ENCODE results near the gene PCDHA9.
"Not testable (repeated sequence)": the region's sequence is repeated elsewhere in the genome, so short reads cannot be mapped to it uniquely, and the experiment has no call there.

PCDHA9 gene

DNA sequence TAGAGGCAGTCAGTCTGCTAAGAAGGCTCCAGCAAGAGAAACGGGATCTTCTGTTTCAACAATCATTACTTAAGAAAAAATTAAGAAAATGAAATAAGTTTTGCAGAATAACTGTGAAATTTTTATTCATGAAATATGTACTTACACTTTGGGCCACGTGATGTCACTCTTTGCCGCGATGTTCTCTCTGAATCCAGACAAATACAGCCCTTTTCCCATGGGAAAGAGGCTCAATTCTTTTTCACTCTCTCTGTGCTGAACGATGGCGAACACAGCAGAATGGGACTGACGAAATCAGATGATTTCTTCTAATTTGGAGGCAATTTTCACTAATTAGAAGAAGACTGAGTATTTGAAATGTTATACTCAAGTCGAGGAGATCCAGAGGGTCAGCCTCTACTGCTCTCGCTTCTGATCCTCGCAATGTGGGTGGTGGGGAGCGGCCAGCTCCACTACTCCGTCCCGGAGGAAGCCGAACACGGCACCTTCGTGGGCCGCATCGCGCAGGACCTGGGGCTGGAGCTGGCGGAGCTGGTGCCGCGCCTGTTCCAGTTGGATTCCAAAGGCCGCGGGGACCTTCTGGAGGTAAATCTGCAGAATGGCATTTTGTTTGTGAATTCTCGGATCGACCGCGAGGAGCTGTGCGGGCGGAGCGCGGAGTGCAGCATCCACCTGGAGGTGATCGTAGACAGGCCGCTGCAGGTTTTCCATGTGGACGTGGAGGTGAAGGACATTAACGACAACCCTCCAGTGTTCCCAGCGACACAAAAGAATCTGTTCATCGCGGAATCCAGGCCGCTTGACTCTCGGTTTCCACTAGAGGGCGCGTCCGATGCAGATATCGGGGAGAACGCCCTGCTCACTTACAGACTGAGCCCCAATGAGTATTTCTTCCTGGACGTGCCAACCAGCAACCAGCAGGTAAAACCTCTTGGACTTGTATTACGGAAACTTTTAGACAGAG, at the start of gene PCDHA9:
PCDHA9 (plus strand) TSS at position 244 of the 964 bp plus-strand sequence; CDS start at position 358, 114 bp downstream.
- not testable (repeated sequence) for FAIRE-seq

DNA sequence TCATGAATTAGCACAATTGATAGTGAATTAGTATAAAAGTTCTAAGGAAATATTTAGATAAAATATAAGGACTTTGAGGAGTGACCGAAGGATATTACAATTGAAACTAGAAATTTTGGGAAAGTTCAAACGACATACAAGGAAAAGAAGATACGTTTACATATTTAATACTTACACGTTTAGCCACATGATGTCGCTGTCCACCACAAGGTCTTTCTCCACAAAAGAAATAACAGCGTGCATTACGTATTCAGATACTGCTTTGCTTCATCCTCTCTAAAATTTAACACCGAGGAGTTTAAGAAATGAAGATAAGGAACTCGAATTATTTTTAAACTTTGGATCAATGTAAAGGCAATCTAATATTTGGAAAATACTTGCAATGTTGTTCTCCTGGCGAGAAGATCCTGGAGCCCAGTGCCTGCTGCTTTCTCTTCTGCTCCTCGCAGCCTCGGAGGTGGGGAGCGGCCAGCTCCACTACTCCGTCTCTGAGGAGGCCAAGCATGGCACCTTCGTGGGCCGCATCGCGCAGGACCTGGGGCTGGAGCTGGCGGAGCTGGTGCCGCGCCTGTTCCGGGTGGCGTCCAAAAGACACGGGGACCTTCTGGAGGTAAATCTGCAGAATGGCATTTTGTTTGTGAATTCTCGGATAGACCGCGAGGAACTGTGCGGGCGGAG, 47.2 kb upstream of the PCDHA9 start, which contains the start of gene PCDHA3:
PCDHA3 (plus strand) TSS at position 242 of the 678 bp plus-strand sequence.
- FAIRE-seq: no peak

GRCh38 chr5:140801494-140801841, 46.7 kb upstream of the PCDHA9 start:
- FAIRE-seq: no peak

- FAIRE-seq: not testable (repeated sequence)
Observed at GRCh38 chr5:140802381-140802780, 45.8 kb upstream of the PCDHA9 start.

DNA sequence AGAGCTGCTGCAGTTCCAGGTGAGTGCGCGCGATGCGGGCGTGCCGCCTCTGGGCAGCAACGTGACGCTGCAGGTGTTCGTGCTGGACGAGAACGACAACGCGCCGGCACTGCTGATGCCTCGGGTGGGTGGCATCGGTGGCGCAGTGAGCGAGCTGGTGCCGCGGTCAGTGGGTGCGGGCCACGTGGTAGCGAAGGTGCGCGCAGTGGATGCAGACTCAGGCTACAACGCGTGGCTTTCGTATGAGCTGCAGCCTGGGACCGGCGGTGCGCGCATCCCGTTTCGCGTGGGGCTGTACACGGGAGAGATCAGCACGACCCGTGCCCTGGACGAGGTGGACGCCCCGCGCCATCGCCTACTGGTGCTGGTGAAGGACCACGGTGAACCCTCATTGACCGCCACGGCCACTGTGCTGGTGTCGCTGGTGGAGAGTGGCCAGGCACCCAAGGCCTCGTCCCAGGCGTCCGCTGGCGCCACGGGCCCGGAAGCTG, 45.4 kb upstream of the PCDHA9 start:
- FAIRE-seq: no peak

DNA sequence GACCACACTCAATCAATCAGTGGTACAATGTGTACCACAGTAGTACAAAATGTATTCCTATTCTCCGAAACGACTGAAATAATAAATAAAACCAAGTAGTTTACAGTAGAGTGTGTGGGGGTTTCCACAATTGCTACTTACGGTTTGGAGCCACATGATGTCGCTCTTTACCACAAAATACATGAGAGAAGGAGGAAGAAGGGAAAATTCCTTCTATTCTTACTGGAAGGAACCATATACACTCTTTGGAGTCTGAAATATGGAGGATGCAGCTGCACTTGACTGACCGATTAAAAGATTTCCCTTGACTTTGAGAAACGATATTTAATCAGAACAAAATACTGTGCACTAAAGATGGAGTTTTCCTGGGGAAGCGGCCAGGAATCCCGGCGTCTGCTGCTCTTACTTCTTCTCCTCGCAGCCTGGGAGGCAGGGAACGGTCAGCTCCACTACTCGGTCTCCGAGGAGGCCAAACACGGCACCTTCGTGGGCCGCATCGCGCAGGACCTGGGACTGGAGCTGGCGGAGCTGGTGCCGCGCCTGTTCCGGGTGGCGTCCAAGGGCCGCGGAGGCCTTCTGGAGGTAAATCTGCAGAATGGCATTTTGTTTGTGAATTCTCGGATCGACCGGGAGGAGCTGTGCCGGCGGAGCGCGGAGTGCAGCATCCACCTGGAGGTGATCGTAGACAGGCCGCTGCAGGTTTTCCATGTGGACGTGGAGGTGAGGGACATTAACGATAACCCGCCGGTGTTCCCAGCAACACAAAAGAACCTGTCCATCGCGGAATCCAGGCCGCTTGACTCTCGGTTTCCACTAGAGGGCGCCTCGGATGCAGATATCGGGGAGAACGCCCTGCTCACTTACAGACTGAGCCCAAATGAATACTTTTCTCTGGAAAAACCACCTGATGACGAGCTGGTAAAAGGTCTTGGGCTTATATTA, 41.1 kb upstream of the PCDHA9 start, which contains the start of gene PCDHA4:
PCDHA4 (plus strand) TSS at position 235 of the 942 bp plus-strand sequence.
- FAIRE-seq: no peak

- FAIRE-seq: not testable (repeated sequence)
Observed at GRCh38 chr5:140808241-140808888, 39.8 kb upstream of the PCDHA9 start.

DNA sequence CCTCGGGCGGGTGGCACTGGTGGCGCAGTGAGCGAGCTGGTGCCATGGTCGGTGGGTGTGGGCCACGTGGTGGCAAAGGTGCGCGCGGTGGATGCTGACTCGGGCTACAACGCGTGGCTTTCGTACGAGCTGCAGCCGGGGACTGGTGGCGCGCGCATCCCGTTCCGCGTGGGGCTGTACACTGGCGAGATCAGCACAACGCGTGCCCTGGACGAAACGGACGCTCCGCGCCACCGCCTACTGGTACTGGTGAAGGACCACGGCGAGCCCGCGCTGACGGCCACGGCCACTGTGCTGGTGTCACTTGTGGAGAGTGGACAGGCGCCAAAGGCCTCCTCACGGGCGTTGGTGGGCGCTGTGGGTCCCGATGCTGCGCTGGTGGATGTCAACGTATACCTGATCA, 39.3 kb upstream of the PCDHA9 start:
- FAIRE-seq: no peak

- no peak for FAIRE-seq
Observed at GRCh38 chr5:140821375-140822280, 26.6 kb upstream of the PCDHA9 start, which contains the start of gene PCDHA5. Gene PCDHA5 (plus strand): TSS chr5:140821613.

DNA sequence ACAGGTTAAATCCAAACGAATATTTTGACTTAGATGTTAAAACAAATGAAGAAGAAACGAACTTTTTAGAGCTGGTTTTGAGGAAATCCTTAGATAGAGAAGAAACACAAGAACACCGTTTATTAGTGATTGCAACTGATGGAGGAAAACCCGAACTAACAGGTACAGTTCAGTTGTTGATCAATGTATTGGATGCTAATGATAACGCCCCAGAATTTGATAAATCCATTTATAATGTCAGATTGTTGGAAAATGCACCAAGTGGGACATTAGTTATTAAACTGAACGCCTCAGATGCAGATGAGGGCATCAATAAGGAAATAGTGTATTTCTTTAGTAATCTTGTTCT, 25.9 kb upstream of the PCDHA9 start:
- FAIRE-seq: no peak

GRCh38 chr5:140822969-140823368, 25.2 kb upstream of the PCDHA9 start:
- not testable (repeated sequence) for FAIRE-seq

DNA sequence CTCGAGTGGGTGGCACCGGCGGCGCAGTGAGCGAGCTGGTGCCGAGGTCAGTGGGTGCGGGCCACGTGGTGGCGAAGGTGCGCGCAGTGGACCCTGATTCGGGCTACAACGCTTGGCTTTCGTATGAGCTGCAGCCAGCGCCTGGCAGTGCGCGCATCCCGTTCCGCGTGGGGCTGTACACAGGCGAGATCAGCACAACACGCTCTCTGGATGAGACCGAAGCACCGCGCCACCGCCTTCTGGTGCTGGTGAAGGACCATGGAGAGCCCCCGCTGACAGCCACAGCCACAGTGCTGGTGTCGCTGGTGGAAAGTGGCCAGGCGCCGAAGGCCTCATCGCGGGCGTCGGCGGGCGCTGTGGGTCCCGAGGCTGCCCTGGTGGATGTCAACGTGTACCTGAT, 24.7 kb upstream of the PCDHA9 start:
- no peak for FAIRE-seq

- no peak for FAIRE-seq
Observed at GRCh38 chr5:140827704-140828361, 20.3 kb upstream of the PCDHA9 start, which contains the start of gene PCDHA6. Gene PCDHA6 (plus strand): TSS chr5:140827960. CDS start chr5:140828092, 132 bp downstream.

- no peak for FAIRE-seq
Observed at GRCh38 chr5:140828362-140828737, 19.8 kb upstream of the PCDHA9 start.

GRCh38 chr5:140829511-140830501, 18.4 kb upstream of the PCDHA9 start:
- not testable (repeated sequence) for FAIRE-seq

GRCh38 chr5:140833993-140834392, 14.2 kb upstream of the PCDHA9 start, which contains the start of gene PCDHA7:
Gene PCDHA7 (plus strand): TSS chr5:140834269. CDS start chr5:140834384, 115 bp downstream.
- FAIRE-seq: no peak

DNA sequence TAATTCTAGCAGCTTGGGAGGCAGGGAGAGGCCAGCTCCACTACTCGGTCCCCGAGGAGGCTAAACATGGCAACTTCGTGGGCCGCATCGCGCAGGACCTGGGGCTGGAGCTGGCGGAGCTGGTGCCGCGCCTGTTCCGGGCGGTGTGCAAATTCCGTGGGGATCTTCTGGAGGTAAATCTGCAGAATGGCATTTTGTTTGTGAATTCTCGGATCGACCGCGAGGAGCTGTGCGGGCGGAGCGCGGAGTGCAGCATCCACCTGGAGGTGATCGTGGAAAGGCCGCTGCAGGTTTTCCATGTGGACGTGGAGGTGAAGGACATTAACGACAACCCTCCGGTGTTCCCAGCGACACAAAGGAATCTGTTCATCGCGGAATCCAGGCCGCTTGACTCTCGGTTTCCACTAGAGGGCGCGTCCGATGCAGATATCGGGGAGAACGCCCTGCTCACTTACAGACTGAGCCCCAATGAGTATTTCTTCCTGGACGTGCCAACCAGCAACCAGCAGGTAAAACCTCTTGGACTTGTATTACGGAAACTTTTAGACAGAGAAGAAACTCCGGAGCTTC, 13.7 kb upstream of the PCDHA9 start:
- not testable (repeated sequence) for FAIRE-seq
